NCI-H187 treated with DMSO at 0.1 percent for 48 hours (cell line): ENCODE data around the gene IMMP2L.

ENCODE experiments used
- DNase-seq: peaks from one replicate; lab custom pipeline; 2025; lab: John Stamatoyannopoulos, UW

Gene IMMP2L

GRCh38 chr7:111159426-111159825, 402.9 kb downstream of the IMMP2L start:
- DNase-seq: no peak

GRCh38 chr7:111150709-111151108, 411.6 kb downstream of the IMMP2L start:
- DNase-seq: no peak

DNA sequence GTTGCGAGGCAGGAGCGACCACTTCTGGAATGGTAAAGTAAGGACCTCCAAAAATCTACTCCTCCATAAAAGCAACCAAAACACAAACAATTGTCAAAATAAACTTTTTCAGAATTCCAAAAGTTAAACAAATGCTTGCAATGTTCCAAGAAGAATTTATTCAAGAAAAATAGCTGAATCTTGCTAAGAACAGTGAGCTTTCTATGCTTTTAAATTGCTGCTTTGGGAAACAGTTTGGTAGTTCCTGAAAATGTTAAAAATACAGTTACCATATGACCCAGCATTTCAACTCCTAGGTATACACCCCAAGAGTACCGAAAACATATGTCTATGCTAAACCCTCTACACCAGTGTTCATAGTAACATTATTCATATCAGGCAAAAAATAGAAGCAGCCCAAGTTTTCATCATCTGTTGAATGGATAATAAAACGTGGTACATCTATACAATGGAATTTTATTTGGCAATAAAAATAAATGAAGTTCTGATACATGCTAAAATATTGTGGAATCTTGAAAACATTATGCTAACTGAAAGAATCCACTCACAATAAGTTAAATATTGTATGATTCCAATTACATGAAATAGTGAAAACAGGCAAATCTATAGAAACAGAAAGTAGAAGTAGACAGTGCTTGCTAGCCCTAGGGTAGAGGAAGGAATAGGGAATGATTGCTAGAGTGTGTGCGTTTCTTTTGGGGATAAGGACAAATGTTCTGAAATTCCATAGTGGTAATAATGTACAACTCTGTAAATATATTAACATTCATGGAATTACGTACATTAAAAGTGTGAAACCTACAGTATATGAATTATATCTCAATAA, 414.4 kb downstream of the IMMP2L start:
- no peak for DNase-seq

DNA sequence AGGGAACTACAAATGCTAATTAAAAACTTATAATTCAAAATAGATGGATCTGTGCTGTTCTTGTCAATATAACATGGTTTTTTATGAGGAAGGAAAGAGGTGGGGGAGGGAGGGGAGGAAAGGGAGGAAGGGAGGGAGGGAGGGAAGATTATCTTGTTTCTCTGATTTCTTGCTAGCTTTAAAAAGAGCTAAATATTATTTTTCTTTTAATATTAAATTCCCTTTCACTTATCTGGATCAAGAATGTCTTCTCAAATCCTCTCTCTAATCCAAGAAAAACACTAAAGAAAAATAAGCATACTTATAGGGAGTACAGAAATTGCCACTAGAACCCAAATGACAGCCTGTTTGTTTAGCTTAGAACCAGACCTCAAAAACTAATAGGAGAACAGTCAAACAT, 416.2 kb downstream of the IMMP2L start:
- no peak for DNase-seq

GRCh38 chr7:111145472-111145871, 416.8 kb downstream of the IMMP2L start:
- no peak for DNase-seq

DNA sequence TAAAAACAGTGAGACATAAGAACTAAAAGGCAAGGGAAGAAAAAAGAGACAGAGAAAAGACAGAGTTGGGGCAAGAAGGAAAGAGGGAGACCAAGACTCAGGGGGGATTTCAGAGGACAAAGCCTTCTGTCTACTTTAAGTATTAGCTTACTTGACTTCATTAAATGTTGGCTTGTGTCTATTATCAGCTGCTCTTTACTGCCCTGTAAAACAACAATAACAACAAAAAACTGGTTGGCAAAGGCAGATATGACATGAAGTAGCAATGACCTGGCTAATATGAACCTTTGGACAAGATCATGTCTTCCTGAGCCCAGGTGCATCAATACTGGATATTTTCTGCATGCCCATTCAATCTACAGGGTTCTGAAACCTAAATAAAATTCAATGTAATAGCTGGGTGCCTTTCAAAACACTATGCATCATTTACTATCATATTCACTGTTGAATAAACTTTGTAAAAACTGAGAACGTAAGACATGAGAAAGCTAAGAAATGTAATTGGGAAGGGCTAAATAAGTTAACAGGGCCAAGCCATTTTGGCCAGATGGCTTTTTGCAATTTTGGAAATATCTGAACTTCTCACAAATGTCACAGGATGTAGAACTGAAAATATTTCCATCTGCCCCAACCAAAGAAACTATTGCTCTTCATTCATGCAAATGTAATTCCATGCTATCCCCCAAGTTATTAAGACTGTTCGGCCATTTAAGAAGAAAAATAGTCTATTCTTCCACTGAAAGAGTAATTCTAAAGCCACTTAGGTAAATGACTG, 422.0 kb downstream of the IMMP2L start:
- no peak for DNase-seq

DNA sequence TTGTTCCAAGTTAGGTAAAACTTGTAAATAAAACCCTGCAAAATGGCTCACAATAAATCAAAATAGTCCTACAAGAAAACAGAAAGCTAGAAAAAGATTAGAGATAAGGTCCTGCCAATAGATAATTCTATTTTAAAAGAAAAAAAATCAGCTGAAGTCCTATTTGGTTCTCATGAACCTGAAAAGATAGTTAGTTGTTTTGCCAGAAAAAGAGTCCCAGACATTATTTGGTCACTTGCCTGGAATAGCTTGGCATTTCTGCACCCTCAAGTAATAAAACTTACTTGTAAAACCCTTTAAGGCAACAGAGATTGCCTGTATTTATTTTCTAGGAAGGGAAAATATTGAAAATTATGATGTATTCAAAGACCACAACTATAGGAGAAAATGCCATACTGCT, 423.7 kb downstream of the IMMP2L start:
- DNase-seq: no peak

DNA sequence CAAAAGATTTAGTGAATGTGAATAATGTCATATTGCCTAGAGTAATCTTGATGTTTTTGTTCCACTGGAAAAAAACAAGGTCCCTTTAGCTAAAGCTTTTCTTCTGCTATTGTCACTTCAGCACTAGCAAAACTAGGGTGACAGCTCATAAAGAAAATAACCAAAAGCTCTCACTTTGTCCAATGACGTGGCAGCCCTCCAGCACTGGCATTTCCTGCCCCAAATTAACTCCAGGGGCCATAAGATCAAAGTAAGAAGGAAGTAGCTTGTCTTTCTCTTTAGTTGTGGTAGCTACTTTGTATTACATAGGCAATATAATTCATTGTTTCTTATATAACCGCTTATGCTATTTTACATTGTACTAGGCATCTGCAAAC, 424.1 kb downstream of the IMMP2L start:
- no peak for DNase-seq

GRCh38 chr7:111137296-111138192, 424.7 kb downstream of the IMMP2L start:
- no peak for DNase-seq

DNA sequence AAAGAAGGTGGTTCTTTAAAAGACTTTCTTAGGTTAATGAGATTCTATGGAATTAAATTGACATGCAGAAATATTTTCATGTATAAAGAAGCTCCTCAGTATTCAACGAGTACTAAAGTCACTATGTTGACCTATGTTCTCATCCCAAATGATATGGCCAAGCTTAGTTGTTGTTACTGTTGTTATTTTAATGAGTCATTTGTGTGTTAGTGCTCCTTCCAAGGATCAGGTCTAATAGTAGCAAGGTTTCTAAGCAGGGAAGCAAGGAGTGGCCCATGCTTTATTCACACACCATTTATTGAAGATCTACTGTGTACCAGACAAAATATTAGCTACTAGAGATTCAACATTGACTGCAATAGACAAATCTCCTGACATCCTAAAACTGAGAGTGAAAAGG, 429.5 kb downstream of the IMMP2L start:
- DNase-seq: no peak

GRCh38 chr7:111129435-111129834, 432.9 kb downstream of the IMMP2L start:
- DNase-seq: no peak

GRCh38 chr7:111126987-111127386, 435.3 kb downstream of the IMMP2L start:
- no peak for DNase-seq

- no peak for DNase-seq
These were observed 446.3 kb downstream of the IMMP2L start for GRCh38 chr7:111115966-111116365.

DNA sequence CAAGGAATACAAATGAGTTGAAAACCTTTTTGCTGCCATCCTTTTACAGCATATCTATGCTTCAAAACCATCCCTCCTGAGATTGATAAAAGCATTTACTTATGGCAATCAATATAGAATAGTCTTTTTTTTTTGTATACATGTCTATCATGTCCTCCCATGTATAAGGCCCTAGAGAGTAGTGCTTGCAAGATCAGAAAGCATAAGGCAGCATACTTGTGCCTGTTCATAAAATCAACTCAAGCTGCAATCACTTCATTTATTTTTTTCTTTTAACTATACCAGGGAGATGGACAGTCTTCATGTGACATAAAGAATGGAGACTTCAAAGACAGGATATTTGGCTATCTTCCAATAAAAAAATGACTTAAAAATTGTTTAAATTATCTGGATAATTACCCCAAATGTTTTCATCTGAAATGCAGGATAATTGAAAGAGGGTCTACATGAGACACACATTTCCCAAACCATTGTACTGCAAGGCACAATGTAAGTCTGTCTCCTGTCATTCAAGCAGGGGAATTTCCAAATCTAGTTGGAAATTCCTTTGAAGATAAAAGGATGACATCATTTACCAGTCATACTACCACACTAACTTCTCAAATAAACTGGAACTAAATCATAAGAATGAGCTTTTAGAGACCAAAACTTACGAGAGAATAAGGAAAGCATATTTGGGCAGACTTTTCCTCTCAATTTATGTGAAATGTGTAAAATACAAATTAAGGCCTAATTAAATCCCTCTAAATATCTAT, 448.9 kb downstream of the IMMP2L start:
- no peak for DNase-seq

GRCh38 chr7:111112439-111112838, 449.9 kb downstream of the IMMP2L start:
- no peak for DNase-seq

GRCh38 chr7:111108496-111108895, 453.8 kb downstream of the IMMP2L start:
- DNase-seq: no peak

DNA sequence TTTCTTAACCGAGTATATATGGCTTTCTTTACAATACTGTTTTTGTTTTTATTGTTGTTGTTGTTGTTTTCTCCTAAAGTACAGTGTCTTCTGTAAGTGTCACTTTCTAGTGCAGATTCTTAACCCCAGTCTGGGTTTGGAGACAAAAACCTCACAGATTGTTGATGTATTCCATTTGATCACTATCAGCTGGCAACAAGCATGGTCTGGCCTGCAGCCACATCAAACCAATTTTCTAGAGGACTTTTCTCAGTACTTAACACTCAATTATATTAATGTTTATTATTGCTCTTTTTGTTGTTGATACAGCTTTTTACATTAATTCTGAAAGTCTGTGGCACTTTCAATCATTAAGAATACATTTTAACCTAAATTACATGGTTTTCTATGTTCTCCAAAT, 454.3 kb downstream of the IMMP2L start:
- no peak for DNase-seq

DNA sequence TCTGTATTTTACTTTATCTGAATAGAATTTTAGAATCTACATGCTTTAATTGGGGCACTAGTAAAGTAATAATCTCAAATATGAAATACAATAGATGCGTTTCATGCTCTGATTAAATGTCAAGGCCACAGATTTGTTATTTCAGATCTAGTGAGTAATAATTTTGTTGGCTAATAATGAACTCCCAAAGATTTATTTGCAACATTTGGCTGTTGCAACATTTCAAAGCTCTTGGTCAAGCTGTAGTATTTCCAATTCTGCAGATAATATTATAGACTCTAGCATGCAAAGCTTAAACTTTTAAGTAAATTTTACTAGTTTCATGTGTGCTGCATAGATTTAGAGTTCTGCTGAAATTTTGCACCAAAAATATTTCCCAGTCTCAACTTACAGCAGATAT, 454.7 kb downstream of the IMMP2L start:
- DNase-seq: no peak

GRCh38 chr7:111105269-111105668, 457.0 kb downstream of the IMMP2L start:
- no peak for DNase-seq

DNA sequence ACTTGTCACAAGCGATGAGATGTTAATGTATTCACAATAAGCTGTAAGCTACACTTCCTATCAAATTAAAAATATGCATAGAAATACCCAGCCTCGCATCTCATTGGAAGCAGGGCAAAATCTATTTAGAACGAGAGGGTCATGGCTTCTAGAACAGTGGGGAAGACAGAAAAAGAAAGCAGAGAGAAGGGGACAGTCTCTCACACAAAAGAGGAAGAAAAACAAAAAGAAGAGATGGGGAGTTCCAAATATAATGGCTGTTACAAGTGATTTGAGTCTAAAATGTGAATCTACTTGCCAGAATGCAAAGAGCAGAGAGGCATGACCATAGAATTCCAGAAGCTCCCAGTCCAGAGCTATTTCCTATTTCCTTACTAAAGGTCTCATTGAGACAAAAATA, 457.6 kb downstream of the IMMP2L start:
- DNase-seq: no peak

DNA sequence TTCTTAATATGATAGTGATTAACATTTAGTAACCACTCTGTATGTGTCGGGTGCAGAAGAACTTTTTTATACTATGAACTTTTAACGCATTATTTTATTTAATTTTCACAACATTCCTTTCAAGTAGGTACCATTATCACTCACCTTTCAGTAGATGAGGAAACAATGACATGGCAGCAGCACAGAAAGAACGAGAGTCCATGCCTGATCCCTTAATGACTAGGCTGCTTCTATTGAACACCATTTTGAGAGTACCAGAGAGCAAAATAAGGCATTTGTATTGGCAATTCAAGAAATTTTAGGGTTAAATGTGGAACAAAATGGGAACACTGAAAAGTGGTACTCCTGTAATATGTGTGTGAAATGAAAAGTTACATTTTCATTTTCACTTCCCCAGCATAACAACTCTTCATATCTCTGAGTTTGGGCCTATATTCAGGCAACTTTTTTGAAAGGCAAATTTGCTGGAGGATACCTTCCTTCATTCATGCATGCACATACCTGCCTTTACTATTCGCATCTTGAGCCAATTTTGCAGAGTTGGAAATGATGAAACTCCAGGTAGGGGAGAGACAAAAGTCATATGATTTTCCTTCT, 458.5 kb downstream of the IMMP2L start:
- no peak for DNase-seq
